NCI-H146 treated with DMSO at 0.1 percent for 48 hours (cell line): Measurements from ENCODE around the gene RRP15.
A peak's percentile ranks its signal among the peaks of the same experiment; 100 is the strongest.

ENCODE experiments used
- DNase-seq: peaks from one replicate; lab custom pipeline; 2025; ENCODE audit not compliant: unreplicated experiment; lab: John Stamatoyannopoulos, UW

Gene RRP15

DNA sequence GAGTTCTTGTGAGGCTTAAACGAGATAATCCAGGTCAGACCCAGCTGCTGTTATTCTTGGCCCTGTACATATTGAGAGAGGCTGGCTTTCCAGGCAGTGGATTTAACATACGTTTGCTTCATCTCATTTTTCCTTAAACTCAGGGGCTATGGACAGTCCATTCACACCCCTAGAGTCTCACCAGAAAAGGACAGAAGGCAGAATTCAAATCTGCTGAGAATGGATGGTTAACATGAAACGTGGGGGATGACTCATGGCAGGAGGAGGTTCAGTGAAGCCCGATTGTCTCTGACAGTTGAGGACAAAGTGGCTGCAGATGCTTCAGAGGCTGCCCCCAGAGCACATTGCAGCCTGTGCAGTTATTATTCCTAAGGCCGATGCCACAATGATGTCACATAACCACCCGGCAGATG lies 99.5 kb downstream of the RRP15 start:
- DNase-seq, result peak; percentile 47
